ENCODE data around the gene DNMT3A.

GRCh38 chr2:25305775-25306174, 36.0 kb downstream of the DNMT3A start:
- TF ChIP-seq, protein P1, sequence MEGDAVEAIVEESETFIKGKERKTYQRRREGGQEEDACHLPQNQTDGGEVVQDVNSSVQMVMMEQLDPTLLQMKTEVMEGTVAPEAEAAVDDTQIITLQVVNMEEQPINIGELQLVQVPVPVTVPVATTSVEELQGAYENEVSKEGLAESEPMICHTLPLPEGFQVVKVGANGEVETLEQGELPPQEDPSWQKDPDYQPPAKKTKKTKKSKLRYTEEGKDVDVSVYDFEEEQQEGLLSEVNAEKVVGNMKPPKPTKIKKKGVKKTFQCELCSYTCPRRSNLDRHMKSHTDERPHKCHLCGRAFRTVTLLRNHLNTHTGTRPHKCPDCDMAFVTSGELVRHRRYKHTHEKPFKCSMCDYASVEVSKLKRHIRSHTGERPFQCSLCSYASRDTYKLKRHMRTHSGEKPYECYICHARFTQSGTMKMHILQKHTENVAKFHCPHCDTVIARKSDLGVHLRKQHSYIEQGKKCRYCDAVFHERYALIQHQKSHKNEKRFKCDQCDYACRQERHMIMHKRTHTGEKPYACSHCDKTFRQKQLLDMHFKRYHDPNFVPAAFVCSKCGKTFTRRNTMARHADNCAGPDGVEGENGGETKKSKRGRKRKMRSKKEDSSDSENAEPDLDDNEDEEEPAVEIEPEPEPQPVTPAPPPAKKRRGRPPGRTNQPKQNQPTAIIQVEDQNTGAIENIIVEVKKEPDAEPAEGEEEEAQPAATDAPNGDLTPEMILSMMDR (conservative IDR thresholded peaks at IDR 0.05) = no peak
- TF ChIP-seq ZFX (IDR thresholded peaks at IDR 0.05) = no peak

All from C4-2B (cell line).